Neural cell (in vitro differentiated cells): ENCODE results near the gene DNMT3A. TPM values are rescaled to one million over a fixed set of nuclear protein-coding genes. Genes with fewer than 3 reads are reported as not detected.

ENCODE experiments used
- H2AFZ ChIP-seq: fragments of 200-600, 300-800 bp; sonication (generic), shearing (Covaris generic); 2 replicates; pipeline ENCODE4 v1.6.0; 2014; ENCODE audit warnings: low read depth, mild to moderate bottlenecking, antibody characterized with exemption, low read length, moderate library complexity
- H3F3A ChIP-seq: fragments of 200-600 bp; shearing (Covaris generic); 2 replicates; pipeline ENCODE4 v1.6.1; 2016; ENCODE audit warnings: mild to moderate bottlenecking, moderate library complexity, mixed read lengths, antibody characterized with exemption, low read length; ENCODE audit not compliant: insufficient read depth, poor library complexity, severe bottlenecking
- H3K27ac ChIP-seq: fragments of 200-600, 300-800 bp; sonication (generic), shearing (Covaris generic); 2 replicates; pipeline ENCODE4 v1.5.1; 2014; ENCODE audit warnings: mild to moderate bottlenecking, low read length, moderate library complexity
- H3K27me3 ChIP-seq: fragments of 300-800, 200-600 bp; sonication (generic), shearing (Covaris generic); 2 replicates; pipeline ENCODE4 v1.6.0; 2014; ENCODE audit warnings: mild to moderate bottlenecking, low read depth, low read length, moderate library complexity; ENCODE audit not compliant: insufficient read depth
- H3K36me3 ChIP-seq: fragments of 300-800, 200-600 bp; sonication (generic), shearing (Covaris generic); 2 replicates; pipeline ENCODE4 v1.5.1; 2014; ENCODE audit warnings: mild to moderate bottlenecking, antibody characterized with exemption, low read length, moderate library complexity; ENCODE audit not compliant: insufficient read depth
- H3K4me2 ChIP-seq: fragments of 300-800, 200-600 bp; sonication (generic), shearing (Covaris generic); 2 replicates; pipeline ENCODE4 v1.6.0; 2014; ENCODE audit warnings: mild to moderate bottlenecking, low read length
- H3K4me3 ChIP-seq: fragments of 300-800, 200-600 bp; sonication (generic), shearing (Covaris generic); 2 replicates; pipeline ENCODE4 v1.5.1; 2014; ENCODE audit warnings: mild to moderate bottlenecking, low read length, moderate library complexity
- H3K79me2 ChIP-seq: fragments of 200-600 bp; shearing (Covaris generic); replicated peaks from 2 replicates; pipeline ENCODE4 v1.6.0; 2014; ENCODE audit warnings: mild to moderate bottlenecking, low read length, moderate library complexity; ENCODE audit not compliant: insufficient read depth
- H3K9ac ChIP-seq: fragments of 300-800, 200-600 bp; sonication (generic), shearing (Covaris generic); 2 replicates; pipeline ENCODE4 v1.6.1; 2016; ENCODE audit warnings: mild to moderate bottlenecking, low read length, mixed read lengths
- H3K9me2 ChIP-seq: fragments of 200-600 bp; shearing (Covaris generic); 2 replicates; pipeline ENCODE4 v1.6.1; 2016; ENCODE audit warnings: mild to moderate bottlenecking, low read length, mixed read lengths; ENCODE audit not compliant: insufficient read depth
- H3K9me3 ChIP-seq: fragments of 200-600, 300-800 bp; sonication (generic), shearing (Covaris generic); 2 replicates; pipeline ENCODE4 v1.6.1; 2016; ENCODE audit warnings: mild to moderate bottlenecking, mixed run types, low read length, moderate library complexity, mixed read lengths
- H4K20me1 ChIP-seq: fragments of 200-600 bp; shearing (Covaris generic); 2 replicates; pipeline ENCODE4 v1.6.1; 2016; ENCODE audit warnings: mild to moderate bottlenecking, mixed run types; ENCODE audit not compliant: insufficient read depth
- CTCF ChIP-seq: fragments of 450-650 bp; IDR thresholded peaks from 2 replicates; pipeline ENCODE4 v1.5.1; 2014; ENCODE audit warnings: antibody characterized with exemption, mild to moderate bottlenecking, moderate library complexity; ENCODE audit not compliant: poor library complexity, severe bottlenecking
- EP300 ChIP-seq: fragments of 450-650 bp; conservative IDR thresholded peaks from 2 replicates; pipeline ENCODE4 v1.6.1; 2014; ENCODE audit warnings: antibody characterized with exemption, mild to moderate bottlenecking, moderate library complexity; ENCODE audit not compliant: poor library complexity, severe bottlenecking
- EZH2 ChIP-seq: fragments of 200-600, 300-800 bp; shearing (Covaris generic), sonication (generic); IDR thresholded peaks from 2 replicates; pipeline ENCODE4 v1.6.1; 2014; ENCODE audit warnings: antibody characterized with exemption, low read length, borderline replicate concordance, mild to moderate bottlenecking; ENCODE audit not compliant: insufficient read depth, poor library complexity, severe bottlenecking
- MXI1 ChIP-seq: fragments of 450-650 bp; conservative IDR thresholded peaks from 2 replicates; pipeline ENCODE4 v1.6.1; 2014; ENCODE audit warnings: antibody characterized with exemption, mild to moderate bottlenecking; ENCODE audit not compliant: poor library complexity, severe bottlenecking
- POLR2AphosphoS5 ChIP-seq: IDR thresholded peaks from 2 replicates; pipeline ENCODE4 v1.6.1; 2012
- RAD21 ChIP-seq: fragments of 450-650 bp; conservative IDR thresholded peaks from 2 replicates; pipeline ENCODE4 v1.6.1; 2014; ENCODE audit warnings: antibody characterized with exemption, mild to moderate bottlenecking, moderate library complexity
- REST ChIP-seq: IDR thresholded peaks from 2 replicates; pipeline ENCODE4 v1.6.1; 2012; ENCODE audit warnings: borderline replicate concordance
- SMC3 ChIP-seq: fragments of 450-650 bp; conservative IDR thresholded peaks from 2 replicates; pipeline ENCODE4 v1.6.1; 2014; ENCODE audit warnings: antibody characterized with exemption, mild to moderate bottlenecking, moderate library complexity; ENCODE audit not compliant: poor library complexity
- TAF1 ChIP-seq: IDR thresholded peaks from 2 replicates; pipeline ENCODE4 v1.6.1; 2012; ENCODE audit warnings: low read depth
- polyA plus RNA-seq: library from polyadenylated mRNA; depleted of rRNA; stranded (reverse); fragments of >200 nt; gene quantifications from 2 replicates; pipeline ENCODE4 v1.2.3, GENCODE V29; 2014

DNMT3A gene
- polyA plus RNA-seq, 1 donor from 2014 or later: 33.0 TPM

GRCh38 chr2:25311865-25312575 is 29.7 kb downstream of the DNMT3A start:
- H2AFZ ChIP-seq: no peak overlapping the region

GRCh38 chr2:25310965-25311864 is 30.5 kb downstream of the DNMT3A start:
- H3K4me2 ChIP-seq: no peak overlapping the region
- no peak overlapping the region for H3K9ac ChIP-seq
- H3K27ac ChIP-seq: no peak overlapping the region
- H3K9me3 ChIP-seq: no peaks in the 10 kb centered on the region
- TF ChIP-seq REST (no peak), MXI1 (no peak), SMC3 (no peak), EP300 (no peak), TAF1 (no peak), POLR2AphosphoS5 (no peak), CTCF (no peak), RAD21 (no peak), EZH2 (no peak)
- no peak overlapping the region for H3K4me3 ChIP-seq
- no peaks in the 10 kb centered on the region for H3K9me2 ChIP-seq
- no peaks in the 10 kb centered on the region for H3K79me2 ChIP-seq
- H2AFZ ChIP-seq: no peak overlapping the region
- H3K27me3 ChIP-seq: no peaks in the 10 kb centered on the region
- no peaks in the 10 kb centered on the region for H3F3A ChIP-seq
- no peaks in the 10 kb centered on the region for H4K20me1 ChIP-seq
- no peaks in the 10 kb centered on the region for H3K36me3 ChIP-seq

More at GRCh38 chr2:25311865-25312575, 29.7 kb downstream of the DNMT3A start:
- no peaks in the 10 kb centered on the region for H3K36me3 ChIP-seq
- H3K27me3 ChIP-seq: no peaks in the 10 kb centered on the region
- H3K79me2 ChIP-seq: no peaks in the 10 kb centered on the region
- H3K9me2 ChIP-seq: no peaks in the 10 kb centered on the region
- no peak overlapping the region for H3K4me3 ChIP-seq
- H3K27ac ChIP-seq: no peak overlapping the region
- no peak overlapping the region for H3K9ac ChIP-seq
- H3F3A ChIP-seq: no peaks in the 10 kb centered on the region
- H4K20me1 ChIP-seq: no peaks in the 10 kb centered on the region
- TF ChIP-seq REST (no peak), MXI1 (no peak), POLR2AphosphoS5 (no peak), EZH2 (no peak)
- no peaks in the 10 kb centered on the region for H3K9me3 ChIP-seq
- no peak overlapping the region for H3K4me2 ChIP-seq
